ENCODE measurements around the gene CEBPG. TPM values are rescaled to one million over a fixed set of nuclear protein-coding genes. Genes with fewer than 3 reads are reported as not detected.
A peak's percentile ranks its signal among the peaks of the same experiment; 100 is the strongest.

The CEBPG gene
- total RNA-seq, 1 experiment from 2014 or later = 47.3 TPM

DNA sequence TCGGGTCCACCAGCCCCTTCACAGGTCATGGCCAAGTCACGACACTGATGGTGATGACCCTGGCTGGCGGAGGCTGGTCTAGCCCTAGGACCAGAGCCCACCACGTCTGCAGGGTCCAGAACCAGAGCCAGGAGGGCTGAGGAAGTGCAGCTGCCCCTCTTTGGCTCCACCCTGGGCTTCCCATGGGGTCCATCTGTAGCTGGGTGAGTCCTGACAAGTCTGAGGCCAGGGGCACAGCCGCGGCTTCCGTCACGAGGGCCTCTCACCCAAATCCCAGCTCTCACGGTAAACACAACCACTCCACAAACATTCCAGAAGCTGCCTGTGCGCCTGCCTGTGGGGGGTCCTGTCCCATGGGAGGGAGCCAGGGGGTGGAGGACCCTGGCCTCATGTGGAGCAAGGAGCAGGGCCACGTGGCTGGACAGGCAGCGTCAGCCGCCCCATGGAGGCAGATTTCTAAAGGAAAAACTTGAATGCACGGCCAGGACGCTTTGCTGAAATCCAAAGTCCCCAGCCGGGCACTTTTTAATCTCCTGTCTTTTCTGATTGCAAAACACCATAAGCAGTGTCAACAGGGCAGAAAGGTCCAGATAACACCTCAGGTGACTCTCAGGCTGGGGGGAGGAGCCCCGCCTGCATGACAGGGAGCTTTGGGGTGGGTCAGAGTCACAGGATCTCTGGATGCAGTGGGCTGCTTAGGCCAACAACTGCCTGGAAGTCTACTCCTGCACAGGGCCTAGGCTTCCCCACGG, 29.9 kb downstream of the CEBPG start:
- Histone ChIP-seq H4K20me1 (ENCODE audit: insufficient read depth, low read depth, low read length) (peaks cover 9% of the 10 kb centered on the region; the same call in 1 of the 2 replicates), H3K9me3 (ENCODE audit: low read length) (no peaks in the 10 kb centered on the region), H3K27ac (ENCODE audit: low read length) (no peak overlapping the region), H3K9me2 (replicated peaks; ENCODE audit: insufficient read depth, low read length) (no peaks in the 10 kb centered on the region), H3K4me2 (ENCODE audit: low read depth, low read length, poor library complexity, severe bottlenecking) (no peak overlapping the region), H3K79me2 (ENCODE audit: low read length) (no peaks in the 10 kb centered on the region), H3K36me3 (ENCODE audit: insufficient read depth, low read length) (no peaks in the 10 kb centered on the region), H3K27me3 (ENCODE audit: low read length) (no peaks in the 10 kb centered on the region), H3K9ac (ENCODE audit: low read length) (no peak overlapping the region), H3K4me1 (ENCODE audit: low read length) (no peaks in the 10 kb centered on the region), H2AFZ (ENCODE audit: low read length) (no peak overlapping the region), H3K4me3 (ENCODE audit: low read length) (no peak overlapping the region)
- no peak for DNase-seq

DNA sequence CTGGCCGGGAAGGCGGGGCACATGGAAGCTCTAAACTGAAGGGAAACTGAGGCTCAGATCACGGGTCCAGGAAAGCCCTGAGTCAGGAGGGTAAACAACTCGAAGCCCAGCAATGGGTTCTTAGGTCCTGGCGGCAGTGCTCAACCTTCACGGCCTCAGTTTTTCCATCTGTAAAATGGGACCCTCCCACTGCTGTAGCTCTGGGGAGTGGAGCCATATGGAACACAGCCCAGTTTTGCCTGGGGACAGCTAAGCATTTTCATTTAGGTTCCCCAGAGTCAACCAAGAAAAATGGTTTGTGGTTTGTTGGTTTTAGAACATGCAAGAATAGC, 30.4 kb downstream of the CEBPG start:
- Histone ChIP-seq H3K27me3 (ENCODE audit: low read length) (no peaks in the 10 kb centered on the region), H3K9me2 (replicated peaks; ENCODE audit: insufficient read depth, low read length) (no peaks in the 10 kb centered on the region), H3K4me3 (ENCODE audit: low read length) (no peak overlapping the region), H4K20me1 (ENCODE audit: insufficient read depth, low read depth, low read length) (peaks cover 9% of the 10 kb centered on the region; the same call in 1 of the 2 replicates), H3K9ac (ENCODE audit: low read length) (no peak overlapping the region), H3K4me2 (ENCODE audit: low read depth, low read length, poor library complexity, severe bottlenecking) (no peak overlapping the region), H3K27ac (ENCODE audit: low read length) (no peak overlapping the region), H3K79me2 (ENCODE audit: low read length) (no peaks in the 10 kb centered on the region), H3K4me1 (ENCODE audit: low read length) (no peaks in the 10 kb centered on the region), H3K36me3 (ENCODE audit: insufficient read depth, low read length) (no peaks in the 10 kb centered on the region), H2AFZ (ENCODE audit: low read length) (no peak overlapping the region), H3K9me3 (ENCODE audit: low read length) (no peaks in the 10 kb centered on the region)
- no peak for DNase-seq

DNA sequence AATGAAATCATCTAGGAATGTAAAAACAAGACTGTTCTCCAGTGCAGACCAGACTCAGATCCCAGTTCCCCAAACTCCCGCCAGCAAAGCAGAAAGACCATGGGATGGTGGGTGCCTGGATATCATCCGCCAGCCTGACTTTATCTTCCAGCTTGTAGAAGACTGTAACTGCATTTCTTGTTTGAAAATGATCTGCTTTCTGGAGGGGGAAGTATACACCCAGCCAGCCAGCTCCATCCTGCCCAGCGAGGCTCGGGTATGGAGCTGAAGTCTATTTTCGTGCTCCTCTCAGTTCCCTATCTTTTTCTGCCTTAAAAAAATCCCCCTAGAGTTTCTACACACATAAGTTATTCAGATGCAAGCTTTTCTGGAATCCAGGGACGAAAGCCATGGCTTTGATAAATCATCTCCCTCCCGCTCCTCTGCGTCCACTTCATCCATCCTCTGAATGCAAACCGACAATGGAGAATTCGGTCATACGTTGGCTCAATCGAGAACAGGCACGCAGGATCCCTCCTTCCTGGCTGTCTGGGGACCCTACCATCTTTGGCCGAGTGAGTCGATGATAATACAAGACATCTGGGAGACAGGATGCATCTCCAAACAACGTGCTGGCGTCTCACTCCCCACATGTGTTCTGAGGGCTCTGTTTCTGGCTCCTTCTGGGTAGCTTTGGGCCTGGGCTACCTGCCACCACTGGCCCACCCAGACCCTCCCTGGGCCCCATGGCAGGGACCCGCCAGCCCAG, 31.2 kb downstream of the CEBPG start:
- DNase-seq = no peak
- peaks cover 9% of the 10 kb centered on the region; the same call in 1 of the 2 replicates for H4K20me1 ChIP-seq (ENCODE audit: insufficient read depth, low read depth, low read length)

DNA sequence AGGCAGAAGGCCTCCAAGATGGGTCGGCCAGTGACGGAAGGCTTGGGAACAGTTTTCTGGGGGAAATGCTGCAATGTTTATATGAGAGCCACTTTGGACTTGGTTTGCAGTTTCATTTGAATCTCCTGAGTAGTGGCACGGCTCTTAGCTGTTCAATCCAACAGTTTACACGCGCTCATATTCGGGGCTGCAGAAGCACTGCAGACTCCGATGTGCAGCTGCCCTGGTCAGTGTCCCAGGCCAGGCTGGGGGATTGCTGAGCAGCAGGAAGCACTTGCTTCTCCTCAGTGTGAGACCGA, 31.7 kb downstream of the CEBPG start:
- H3K9me3 ChIP-seq (ENCODE audit: low read length) = no peaks in the 10 kb centered on the region
- no peaks in the 10 kb centered on the region for H3K9me2 ChIP-seq (replicated peaks; ENCODE audit: insufficient read depth, low read length)
- H3K4me1 ChIP-seq (ENCODE audit: low read length) = no peaks in the 10 kb centered on the region
- no peak overlapping the region for H3K4me3 ChIP-seq (ENCODE audit: low read length)
- H3K27me3 ChIP-seq (ENCODE audit: low read length) = no peaks in the 10 kb centered on the region
- no peak overlapping the region for H3K9ac ChIP-seq (ENCODE audit: low read length)
- H3K36me3 ChIP-seq (ENCODE audit: insufficient read depth, low read length) = no peaks in the 10 kb centered on the region
- no peak overlapping the region for H3K4me2 ChIP-seq (ENCODE audit: low read depth, low read length, poor library complexity, severe bottlenecking)
- no peaks in the 10 kb centered on the region for H3K79me2 ChIP-seq (ENCODE audit: low read length)
- H4K20me1 ChIP-seq (ENCODE audit: insufficient read depth, low read depth, low read length) = peaks cover 9% of the 10 kb centered on the region; the same call in 1 of the 2 replicates
- no peak for DNase-seq
- H2AFZ ChIP-seq (ENCODE audit: low read length) = no peak overlapping the region
- H3K27ac ChIP-seq (ENCODE audit: low read length) = no peak overlapping the region

More for the DNA sequence above, 31.2 kb downstream of the CEBPG start:
- no peaks in the 10 kb centered on the region for H3K27me3 ChIP-seq (ENCODE audit: low read length)
- no peaks in the 10 kb centered on the region for H3K9me3 ChIP-seq (ENCODE audit: low read length)
- no peak overlapping the region for H3K9ac ChIP-seq (ENCODE audit: low read length)
- no peaks in the 10 kb centered on the region for H3K79me2 ChIP-seq (ENCODE audit: low read length)
- H3K4me1 ChIP-seq (ENCODE audit: low read length) = no peaks in the 10 kb centered on the region
- no peak overlapping the region for H3K27ac ChIP-seq (ENCODE audit: low read length)
- H3K9me2 ChIP-seq (replicated peaks; ENCODE audit: insufficient read depth, low read length) = no peaks in the 10 kb centered on the region
- H2AFZ ChIP-seq (ENCODE audit: low read length) = no peak overlapping the region
- H3K4me3 ChIP-seq (ENCODE audit: low read length) = no peak overlapping the region
- H3K4me2 ChIP-seq (ENCODE audit: low read depth, low read length, poor library complexity, severe bottlenecking) = no peak overlapping the region
- no peaks in the 10 kb centered on the region for H3K36me3 ChIP-seq (ENCODE audit: insufficient read depth, low read length)

DNA sequence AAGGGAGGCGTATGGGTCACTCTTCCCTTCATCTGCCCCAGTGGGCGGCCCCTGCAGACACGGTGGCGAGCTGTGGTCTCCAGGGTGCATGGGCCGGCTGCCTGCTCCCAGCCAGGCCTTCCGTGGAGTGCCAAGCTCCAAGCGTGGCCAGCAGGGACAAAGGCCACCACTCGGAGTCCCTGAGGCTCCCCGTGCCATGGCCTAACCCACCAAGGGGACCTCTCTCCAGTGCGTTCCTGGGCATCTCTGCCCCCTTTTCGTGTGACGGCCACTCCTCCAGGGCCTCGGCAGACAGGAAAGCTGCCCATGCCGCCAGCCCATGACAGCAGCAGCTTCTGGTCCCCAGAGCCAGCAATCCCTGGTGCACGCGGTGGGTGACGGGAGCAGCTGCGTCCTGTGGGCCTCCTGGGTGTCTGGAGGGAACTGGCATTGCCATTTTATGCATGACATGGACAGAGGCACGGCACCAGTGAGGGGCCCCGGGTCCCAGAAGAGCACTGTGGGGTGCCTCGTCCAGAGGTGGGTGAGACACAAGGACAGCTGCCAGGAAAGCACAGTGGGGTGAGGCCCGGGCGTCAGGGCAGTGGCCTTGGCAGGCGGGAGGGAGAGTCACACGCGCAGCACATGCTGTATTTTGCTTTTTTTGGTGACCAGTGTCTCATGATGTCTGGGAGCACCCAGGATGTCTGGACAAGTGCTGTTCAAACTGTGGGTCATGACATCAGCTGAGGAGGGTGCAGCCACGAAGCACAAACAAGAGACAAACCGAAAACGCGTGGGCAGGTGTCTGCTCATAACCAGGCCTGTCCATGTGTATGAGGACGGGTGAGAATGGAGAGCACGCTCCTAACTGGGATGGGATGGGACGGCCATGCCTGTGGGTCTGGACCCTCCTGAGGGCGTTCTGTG, 32.3 kb downstream of the CEBPG start:
- Histone ChIP-seq H3K4me3 (ENCODE audit: low read length) (no peak overlapping the region), H3K4me1 (ENCODE audit: low read length) (no peaks in the 10 kb centered on the region), H3K4me2 (ENCODE audit: low read depth, low read length, poor library complexity, severe bottlenecking) (no peak overlapping the region), H3K9ac (ENCODE audit: low read length) (no peak overlapping the region), H3K9me2 (replicated peaks; ENCODE audit: insufficient read depth, low read length) (no peaks in the 10 kb centered on the region), H3K36me3 (ENCODE audit: insufficient read depth, low read length) (no peaks in the 10 kb centered on the region), H2AFZ (ENCODE audit: low read length) (no peak overlapping the region), H4K20me1 (ENCODE audit: insufficient read depth, low read depth, low read length) (peaks cover 9% of the 10 kb centered on the region; the same call in 1 of the 2 replicates), H3K79me2 (ENCODE audit: low read length) (no peaks in the 10 kb centered on the region), H3K27me3 (ENCODE audit: low read length) (no peaks in the 10 kb centered on the region), H3K9me3 (ENCODE audit: low read length) (no peaks in the 10 kb centered on the region), H3K27ac (ENCODE audit: low read length) (no peak overlapping the region)
- DNase-seq = no peak

DNA sequence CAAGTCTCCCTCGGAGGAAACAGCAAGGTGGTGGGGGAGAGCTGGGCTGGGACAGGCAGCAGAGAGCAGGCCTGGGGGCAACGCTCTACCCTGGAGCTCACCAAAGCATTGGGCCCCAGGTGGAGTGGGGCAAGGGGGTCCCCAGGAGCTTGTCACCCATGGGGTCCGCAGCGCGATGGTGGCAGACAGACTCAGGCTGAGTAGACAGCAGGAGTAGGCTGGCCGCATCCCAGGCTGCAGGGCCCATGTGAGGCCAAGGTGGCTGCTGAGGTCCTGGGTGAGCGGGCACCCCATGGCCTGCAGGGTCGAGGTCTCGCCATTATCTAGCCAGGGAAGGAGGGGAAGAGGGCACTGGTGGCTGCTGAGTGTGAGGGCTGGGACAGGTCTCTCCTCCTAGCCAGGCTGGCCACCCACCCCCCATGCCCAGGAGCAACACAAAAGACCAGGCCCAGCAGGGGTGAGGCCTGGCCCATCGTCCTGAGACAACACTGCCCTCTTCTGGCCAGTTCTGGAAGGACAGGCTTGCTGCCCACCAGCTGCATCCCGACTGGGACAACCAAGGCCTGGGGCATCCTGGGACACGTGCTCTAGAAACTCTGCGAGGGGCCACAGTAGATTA, 33.1 kb downstream of the CEBPG start:
- no peak overlapping the region for H3K27ac ChIP-seq (ENCODE audit: low read length)
- no peak overlapping the region for H3K4me2 ChIP-seq (ENCODE audit: low read depth, low read length, poor library complexity, severe bottlenecking)
- H3K79me2 ChIP-seq (ENCODE audit: low read length) = no peaks in the 10 kb centered on the region
- H3K36me3 ChIP-seq (ENCODE audit: insufficient read depth, low read length) = no peaks in the 10 kb centered on the region
- H3K9me2 ChIP-seq (replicated peaks; ENCODE audit: insufficient read depth, low read length) = no peaks in the 10 kb centered on the region
- no peak overlapping the region for H3K9ac ChIP-seq (ENCODE audit: low read length)
- H3K27me3 ChIP-seq (ENCODE audit: low read length) = no peaks in the 10 kb centered on the region
- H4K20me1 ChIP-seq (ENCODE audit: insufficient read depth, low read depth, low read length) = peaks cover 9% of the 10 kb centered on the region; the same call in 1 of the 2 replicates
- H3K4me1 ChIP-seq (ENCODE audit: low read length) = no peaks in the 10 kb centered on the region
- peak; percentile 81 for DNase-seq
- no peak overlapping the region for H2AFZ ChIP-seq (ENCODE audit: low read length)
- H3K9me3 ChIP-seq (ENCODE audit: low read length) = no peaks in the 10 kb centered on the region
- no peak overlapping the region for H3K4me3 ChIP-seq (ENCODE audit: low read length)

DNA sequence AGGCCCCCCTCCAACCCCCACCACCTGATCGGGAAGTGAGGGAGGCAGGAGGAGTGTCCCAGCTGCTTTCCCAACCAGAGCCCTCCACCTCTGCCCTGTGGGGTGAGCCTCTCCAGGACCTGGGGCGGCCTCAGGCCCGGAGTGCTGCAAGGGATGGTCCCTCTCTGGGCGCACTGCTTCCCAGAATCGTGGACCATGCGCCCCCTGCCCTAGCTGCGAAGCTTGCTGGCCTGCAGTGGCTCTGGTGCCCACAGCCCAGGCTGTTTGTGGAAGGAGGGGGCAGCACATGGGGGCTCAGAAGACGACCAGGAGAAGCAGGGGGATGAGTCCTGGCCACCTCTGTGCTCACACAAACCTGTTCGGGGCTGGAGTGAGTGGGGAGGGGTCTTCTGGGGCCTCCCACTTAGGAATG, 33.6 kb downstream of the CEBPG start:
- no peak overlapping the region for H3K9ac ChIP-seq (ENCODE audit: low read length)
- no peak overlapping the region for H3K4me2 ChIP-seq (ENCODE audit: low read depth, low read length, poor library complexity, severe bottlenecking)
- no peaks in the 10 kb centered on the region for H3K79me2 ChIP-seq (ENCODE audit: low read length)
- no peak for DNase-seq
- H3K9me2 ChIP-seq (replicated peaks; ENCODE audit: insufficient read depth, low read length) = no peaks in the 10 kb centered on the region
- H3K27ac ChIP-seq (ENCODE audit: low read length) = no peak overlapping the region
- no peaks in the 10 kb centered on the region for H3K9me3 ChIP-seq (ENCODE audit: low read length)
- H3K27me3 ChIP-seq (ENCODE audit: low read length) = no peaks in the 10 kb centered on the region
- H3K36me3 ChIP-seq (ENCODE audit: insufficient read depth, low read length) = no peaks in the 10 kb centered on the region
- peaks cover 9% of the 10 kb centered on the region; the same call in 1 of the 2 replicates for H4K20me1 ChIP-seq (ENCODE audit: insufficient read depth, low read depth, low read length)
- no peak overlapping the region for H2AFZ ChIP-seq (ENCODE audit: low read length)
- no peaks in the 10 kb centered on the region for H3K4me1 ChIP-seq (ENCODE audit: low read length)
- no peak overlapping the region for H3K4me3 ChIP-seq (ENCODE audit: low read length)

Data from Karpas-422 (cell line).